Activated CD4-positive, CD25-positive, alpha-beta regulatory T cell treated with anti-CD3 and anti-CD28 coated beads, Interleukin-2, amount 50 U/mL, for 16 hours (primary cell): ENCODE data around the gene ZNF79.
A peak's percentile ranks its signal among the peaks of the same experiment; 100 is the strongest.

Source experiments
- DNase-seq: peaks from one replicate; pipeline ENCODE4 v3.0.0-alpha.2; 2020; ENCODE audit warnings: low read depth, low spot score

ZNF79 gene

DNA sequence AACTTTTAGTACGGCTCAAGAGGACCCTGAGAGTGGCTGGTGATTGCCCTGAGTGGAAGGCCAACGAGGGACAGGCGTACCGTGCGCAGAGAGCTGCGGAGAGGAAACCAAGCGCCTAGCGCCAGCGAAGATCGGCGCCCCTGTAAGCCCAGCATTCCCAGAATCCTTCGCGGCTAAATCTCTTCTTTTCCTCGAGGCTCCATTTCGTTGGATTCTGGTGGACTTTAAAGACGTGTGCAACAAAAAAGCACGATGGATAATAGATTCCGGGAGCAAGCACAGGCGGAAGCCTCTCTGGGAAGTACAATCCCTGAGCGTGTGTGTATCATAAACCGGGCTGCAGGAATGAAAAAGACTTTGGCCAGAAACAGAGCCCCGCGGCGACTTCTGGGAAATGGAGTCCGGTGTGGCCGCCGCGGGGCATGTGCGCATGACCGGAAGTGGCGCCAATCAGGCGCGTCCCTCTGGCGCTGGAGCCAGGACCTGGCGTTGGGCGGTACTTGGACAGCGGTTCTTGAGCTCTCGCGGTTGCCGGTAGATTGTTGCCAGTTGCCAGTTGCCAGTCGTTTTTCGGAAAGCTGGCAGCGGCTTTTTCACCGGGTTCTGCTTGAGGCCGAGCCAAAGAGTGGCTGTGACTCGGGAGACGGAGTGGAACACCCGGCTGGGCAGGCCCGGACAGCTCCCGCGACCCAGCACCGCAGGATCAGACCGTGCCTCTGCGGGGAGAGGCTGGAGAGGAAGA lies at the start of gene ZNF79:
Gene ZNF79, plus strand, starts transcription at position 449 of the 742 bp plus-strand sequence. CDS start 406 bp downstream, outside the sequence.
- peak; percentile 77 for DNase-seq

GRCh38 chr9:127380479-127380878 lies 43.7 kb upstream of the ZNF79 start:
- no peak for DNase-seq

DNA sequence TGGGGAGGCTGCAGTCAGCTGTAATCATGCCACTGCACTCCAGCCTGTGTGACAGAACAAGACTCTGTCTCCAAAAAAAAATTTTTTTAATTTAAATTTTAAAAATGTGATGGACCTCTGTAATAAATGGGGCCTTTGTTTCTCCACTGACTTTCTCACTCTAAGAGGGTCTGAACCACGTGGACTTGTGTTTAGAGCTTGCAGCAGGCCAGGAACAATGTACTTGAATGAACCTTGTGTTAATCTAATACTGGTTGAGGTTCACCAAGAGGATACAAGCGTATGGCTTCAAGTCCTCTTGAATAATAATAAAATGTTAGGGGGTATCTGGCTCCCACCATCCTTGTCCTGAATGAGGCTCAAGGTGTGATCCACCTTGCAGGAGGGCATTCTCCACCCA lies 41.6 kb upstream of the ZNF79 start:
- no peak for DNase-seq

DNA sequence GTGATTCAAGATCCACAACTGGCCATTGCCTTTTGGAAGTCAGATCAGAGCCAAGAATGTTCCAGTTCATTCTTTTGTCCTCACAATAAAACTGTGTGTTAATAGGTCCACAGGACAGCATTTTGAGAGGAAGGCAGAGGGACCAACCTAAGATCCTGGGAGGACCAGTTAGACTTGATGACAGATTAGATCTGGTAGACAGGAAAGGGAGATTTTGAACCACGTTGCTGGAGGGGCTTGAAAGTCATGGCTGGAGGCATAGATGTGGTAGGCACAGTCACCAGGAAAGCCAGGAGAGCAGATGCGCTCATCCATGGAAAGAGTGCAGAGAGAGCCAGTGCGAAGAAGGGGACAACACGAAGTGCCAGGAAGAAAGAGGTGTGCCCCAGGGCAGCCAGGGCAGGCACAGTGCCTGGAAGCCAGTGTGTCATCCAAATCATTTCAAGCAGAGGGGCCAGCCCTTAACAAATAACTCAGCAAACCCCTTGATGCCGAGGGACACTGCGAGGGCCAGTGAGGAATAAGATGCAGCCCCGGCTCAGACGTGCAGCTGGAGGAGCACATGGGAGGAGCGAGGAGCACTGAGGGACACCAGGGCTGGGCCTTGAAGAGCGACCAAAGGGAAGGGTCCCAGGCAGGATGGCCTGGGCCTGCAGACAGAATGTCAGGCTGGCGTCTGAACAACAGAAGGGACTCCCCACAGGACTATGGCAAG lies 40.0 kb upstream of the ZNF79 start:
- DNase-seq = no peak

DNA sequence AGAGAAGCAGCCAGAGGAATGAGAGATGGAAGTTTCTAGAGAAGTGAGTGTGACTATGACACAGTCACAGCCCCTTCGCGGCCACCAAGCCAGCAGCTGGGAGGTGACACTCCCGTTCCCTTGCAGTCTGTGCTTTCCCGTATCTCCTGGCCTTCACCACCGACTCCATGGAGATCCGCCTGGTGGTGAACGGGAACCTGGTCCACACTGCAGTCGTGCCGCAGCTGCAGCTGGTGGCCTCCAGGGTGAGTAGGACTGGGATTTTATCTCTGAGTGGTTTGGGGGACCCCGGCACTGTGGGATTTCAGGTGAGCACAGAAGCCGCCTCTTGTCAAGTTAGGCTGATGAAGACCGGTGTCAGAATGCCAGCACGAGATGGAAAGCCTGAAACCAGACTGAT lies 39.3 kb upstream of the ZNF79 start:
- DNase-seq = no peak

GRCh38 chr9:127386249-127386648 lies 37.9 kb upstream of the ZNF79 start:
- no peak for DNase-seq

- DNase-seq = no peak
Observed at GRCh38 chr9:127386981-127387380, 37.2 kb upstream of the ZNF79 start.

- DNase-seq = peak; percentile 70
Observed at GRCh38 chr9:127388037-127388855, 35.9 kb upstream of the ZNF79 start.

- no peak for DNase-seq
Observed at GRCh38 chr9:127388856-127389238, 35.3 kb upstream of the ZNF79 start.

- DNase-seq = no peak
Observed at GRCh38 chr9:127389381-127390247, 34.6 kb upstream of the ZNF79 start.

DNA sequence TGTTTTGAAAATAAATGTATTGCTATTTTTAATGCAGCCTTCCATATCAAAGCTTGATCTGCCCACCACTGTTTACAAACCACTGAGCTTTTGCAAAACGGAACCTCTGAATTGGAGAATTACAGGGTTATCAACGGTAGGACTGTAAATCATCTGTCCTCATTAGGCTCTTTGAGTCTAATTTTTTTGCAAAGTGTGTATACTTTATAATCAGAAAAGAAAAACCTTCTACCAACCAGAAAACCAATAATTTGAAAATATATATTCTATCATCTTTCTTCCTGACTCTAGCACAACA lies 34.0 kb upstream of the ZNF79 start:
- DNase-seq = no peak

- DNase-seq = no peak
Observed at GRCh38 chr9:127390563-127390962, 33.6 kb upstream of the ZNF79 start.

DNA sequence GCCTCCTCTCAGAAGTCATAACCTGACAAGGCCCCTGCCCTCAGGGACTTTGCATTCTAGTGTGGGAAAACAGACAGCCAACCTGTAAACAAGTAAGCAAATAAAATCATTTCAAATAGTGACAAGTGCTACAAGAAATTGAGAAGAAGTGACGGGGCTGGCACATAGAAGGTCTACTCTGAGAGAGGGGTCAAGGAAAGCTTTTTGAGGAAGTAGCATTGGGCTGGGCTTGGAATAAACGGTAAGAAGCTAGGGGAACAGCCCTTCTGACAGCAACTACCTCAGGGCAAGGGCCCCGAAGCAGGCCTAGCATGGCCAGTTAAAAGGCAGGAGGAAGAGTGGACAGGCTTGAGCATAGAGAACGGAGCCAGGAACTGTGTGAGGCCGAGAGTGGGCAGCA lies 32.0 kb upstream of the ZNF79 start:
- no peak for DNase-seq

DNA sequence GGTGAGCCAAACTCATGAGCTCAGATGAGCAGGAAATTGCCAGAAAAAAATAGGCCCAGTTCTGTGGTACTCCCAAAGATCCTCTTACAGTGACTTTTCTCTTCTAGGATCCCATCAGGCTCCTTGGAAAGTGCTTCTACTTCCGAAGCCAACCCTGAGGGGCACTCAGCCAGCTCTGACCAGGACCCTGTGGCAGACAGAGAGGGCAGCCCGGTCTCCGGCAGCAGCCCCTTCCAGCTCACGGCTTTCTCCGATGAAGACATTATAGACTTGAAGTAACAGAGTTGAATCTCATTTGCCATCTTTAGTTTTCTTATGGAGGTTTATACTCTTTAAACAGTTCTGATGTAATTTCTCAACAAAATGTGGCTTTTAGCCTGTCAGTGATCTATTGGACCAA lies 31.2 kb upstream of the ZNF79 start:
- DNase-seq = no peak

- no peak for DNase-seq
Observed at GRCh38 chr9:127393645-127394044, 30.5 kb upstream of the ZNF79 start.

DNA sequence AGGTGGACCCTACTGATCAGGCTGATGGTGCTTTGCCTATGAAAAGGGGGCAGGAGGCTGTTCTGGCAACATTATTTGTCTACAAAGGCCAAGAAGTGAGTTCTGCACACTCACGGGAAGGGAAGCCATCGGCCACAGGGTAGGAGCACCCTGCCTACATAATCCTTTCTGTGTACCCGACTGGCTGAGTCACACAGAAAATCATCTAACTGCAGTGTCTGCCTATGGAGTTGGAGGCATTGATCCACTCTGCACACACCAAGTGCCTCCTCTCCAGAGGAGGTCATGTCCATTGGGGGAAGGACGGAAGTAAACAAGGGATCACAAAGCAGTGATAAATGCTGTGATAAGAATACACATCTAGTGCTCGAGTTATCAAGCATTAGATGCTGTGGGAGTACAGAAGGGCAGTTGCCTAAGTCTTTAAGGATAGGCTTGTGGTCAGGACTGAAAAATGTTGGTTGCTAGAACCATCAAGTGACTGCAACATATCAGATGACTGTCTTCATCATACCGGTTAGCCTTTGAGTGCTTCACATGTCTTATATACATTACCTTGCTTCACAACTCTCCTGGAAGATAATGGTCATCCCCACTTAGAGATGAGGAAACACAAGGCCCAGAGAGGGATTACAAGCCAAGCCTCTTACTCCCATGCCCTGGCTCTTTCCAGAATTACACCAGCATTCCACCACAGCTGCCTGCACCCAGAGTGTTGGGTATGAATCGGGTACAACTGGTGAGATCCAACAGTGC lies 28.5 kb upstream of the ZNF79 start:
- no peak for DNase-seq

- DNase-seq = no peak
Observed at GRCh38 chr9:127396253-127396807, 27.9 kb upstream of the ZNF79 start.

- DNase-seq = peak; percentile 89
Observed at GRCh38 chr9:127396808-127397645, 27.2 kb upstream of the ZNF79 start, which contains the start of gene SLC2A8. TSS of gene SLC2A8 (plus strand) at chr9:127397169. CDS start at chr9:127397231, 62 bp downstream.

GRCh38 chr9:127397646-127398274 lies 26.4 kb upstream of the ZNF79 start:
- no peak for DNase-seq
